Activated CD4-positive, alpha-beta T cell treated with anti-CD3 and anti-CD28 coated beads, Interleukin-2, Interleukin-6, amounts not matched to agents 100 ng/mL and 50 ng/mL, durations not matched to agents 16 hours and 8 hours (primary cell): ENCODE data around the gene ZNF14.
A peak's percentile ranks its signal among the peaks of the same experiment; 100 is the strongest.
"Not testable (repeated sequence)": the region's sequence is repeated elsewhere in the genome, so short reads cannot be mapped to it uniquely, and the experiment has no call there.

ENCODE experiments used
- DNase-seq: peaks from one replicate; pipeline ENCODE4 v3.0.0-alpha.2; 2020

Gene ZNF14

DNA sequence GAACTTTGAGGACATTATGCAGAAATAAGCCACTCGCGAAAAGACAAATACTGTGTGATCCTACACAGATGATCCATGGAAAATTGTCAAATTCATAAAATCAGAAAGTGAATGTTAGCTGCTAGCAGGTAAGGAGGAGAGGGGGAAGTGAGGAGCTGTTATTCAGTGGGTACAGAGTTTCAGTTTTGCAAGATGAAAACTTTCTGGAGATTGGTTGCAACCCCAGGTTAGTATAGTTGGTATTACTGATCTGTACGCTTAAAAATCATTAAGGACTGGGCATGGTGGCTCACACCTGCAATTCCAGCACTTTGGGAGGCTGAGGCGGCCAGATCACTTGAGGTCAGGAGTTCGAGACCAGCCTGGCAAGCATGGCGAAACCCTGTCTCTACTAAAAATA lies 46.3 kb downstream of the ZNF14 start:
- no peak for DNase-seq

GRCh38 chr19:19686119-19686518 lies 46.8 kb downstream of the ZNF14 start:
- not testable (repeated sequence) for DNase-seq

GRCh38 chr19:19679176-19680073 lies 53.5 kb downstream of the ZNF14 start:
- no peak for DNase-seq

DNA sequence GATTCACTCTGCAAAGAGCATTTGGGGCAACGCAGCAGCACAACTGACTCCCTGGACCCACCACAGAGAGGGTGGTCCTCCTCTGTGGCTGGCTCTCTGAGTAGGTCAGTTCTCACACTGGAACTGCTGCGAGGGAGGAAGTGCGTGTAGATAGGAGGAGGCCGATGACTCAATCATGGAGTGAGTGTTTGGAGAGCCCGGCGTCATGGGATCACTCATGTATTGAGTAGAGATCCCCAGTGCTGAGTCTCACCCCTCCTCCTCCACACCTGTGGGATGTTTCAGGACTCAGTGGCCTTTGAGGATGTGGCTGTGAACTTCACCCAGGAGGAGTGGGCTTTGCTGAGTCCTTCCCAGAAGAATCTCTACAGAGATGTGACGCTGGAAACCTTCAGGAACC lies 55.3 kb downstream of the ZNF14 start:
- DNase-seq = no peak

DNA sequence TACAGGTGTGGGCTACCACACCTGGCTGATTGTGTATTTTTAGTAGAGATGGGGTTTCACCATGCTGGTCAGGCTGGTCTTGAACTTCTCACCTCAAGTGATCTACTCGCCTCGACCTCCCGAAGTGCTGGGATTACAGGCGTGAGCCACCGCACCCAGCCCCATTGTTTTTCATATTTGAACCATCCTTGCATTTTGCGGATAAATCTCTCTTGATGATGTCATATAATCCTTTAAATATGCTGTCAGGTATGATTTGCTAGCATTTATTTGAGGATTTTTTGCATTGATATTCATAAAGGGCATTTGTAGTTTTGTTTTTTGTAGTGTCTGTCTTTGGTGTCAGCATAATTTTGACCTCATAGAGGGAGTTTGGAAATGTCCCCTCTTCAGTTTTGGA lies 58.6 kb downstream of the ZNF14 start:
- no peak for DNase-seq

- no peak for DNase-seq
Observed at GRCh38 chr19:19672816-19673215, 60.1 kb downstream of the ZNF14 start.

- DNase-seq = no peak
Observed at GRCh38 chr19:19670070-19670551, 62.8 kb downstream of the ZNF14 start.

- peak; percentile 98 for DNase-seq
Observed at GRCh38 chr19:19668230-19669012, 64.5 kb downstream of the ZNF14 start, which contains the start of gene ZNF101. Gene ZNF101, plus strand, starts transcription at chr19:19668839. Its CDS starts 125 bp downstream, at chr19:19668964.

GRCh38 chr19:19665420-19665948 lies 67.4 kb downstream of the ZNF14 start:
- not testable (repeated sequence) for DNase-seq

- DNase-seq = peak; percentile 97
Observed at GRCh38 chr19:19663256-19664120, 69.4 kb downstream of the ZNF14 start, which contains the start of gene ATP13A1. Gene ATP13A1, minus strand, starts transcription at chr19:19663676. Its CDS starts 10 bp downstream, at chr19:19663666.

DNA sequence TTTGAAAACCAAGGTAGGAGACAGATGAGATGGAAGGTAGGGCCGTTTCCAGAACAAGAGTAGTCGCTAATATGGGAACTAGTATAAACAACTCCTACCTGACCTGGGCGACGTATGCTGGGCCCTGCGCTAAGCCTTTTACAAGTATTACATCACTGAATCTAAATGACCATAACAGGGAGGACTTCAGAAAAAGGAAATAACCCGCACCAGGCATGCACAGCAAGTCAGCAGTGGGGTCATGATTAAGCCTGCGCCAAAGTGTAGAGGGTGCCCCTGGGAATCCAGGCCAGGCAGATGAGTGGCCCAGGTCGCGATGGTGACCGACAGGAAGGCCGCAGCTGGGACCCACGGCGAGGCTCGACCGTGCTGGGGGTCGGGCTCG lies 70.0 kb downstream of the ZNF14 start:
- no peak for DNase-seq

GRCh38 chr19:19662344-19662743 lies 70.6 kb downstream of the ZNF14 start:
- no peak for DNase-seq

DNA sequence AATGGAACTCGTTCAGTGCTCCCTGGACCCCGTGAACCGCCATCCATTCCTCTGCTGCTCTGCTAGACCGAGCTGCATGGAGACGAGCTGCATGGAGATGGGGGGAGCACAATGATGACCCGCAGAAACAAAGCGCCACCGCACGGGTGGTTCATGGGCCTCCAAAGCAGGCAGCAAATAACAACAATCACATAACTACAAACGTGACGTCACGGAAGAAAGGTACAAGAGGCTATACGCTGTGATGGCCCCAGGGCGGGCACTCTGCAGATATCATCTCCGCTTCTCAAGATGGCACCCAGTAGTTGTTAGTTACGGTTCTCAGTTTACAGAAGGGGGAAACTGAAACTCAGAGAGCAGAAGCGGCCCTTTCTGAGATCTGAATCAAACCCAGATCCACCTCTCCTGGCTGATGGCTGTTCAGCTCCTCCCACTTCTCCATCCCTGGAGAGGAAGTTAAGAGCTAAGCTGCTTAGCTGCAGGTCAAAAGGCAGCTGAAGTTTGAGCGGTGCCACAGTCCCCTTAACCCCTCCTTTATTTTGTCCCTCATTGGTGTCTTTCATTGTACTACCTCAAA lies 71.1 kb downstream of the ZNF14 start:
- peak; percentile 85 for DNase-seq

- no peak for DNase-seq
Observed at GRCh38 chr19:19661141-19661674, 71.7 kb downstream of the ZNF14 start.
